Erythroblast (primary cell): ENCODE data around the gene OR51B4.
"Not testable (repeated sequence)": the region's sequence is repeated elsewhere in the genome, so short reads cannot be mapped to it uniquely, and the experiment has no call there.

Experiments
- DNase-seq, 2 experiments: peaks; one replicate each; lab custom pipeline; 2025; lab: John Stamatoyannopoulos, UW
- GATA1 ChIP-seq: IDR thresholded peaks from 2 replicates; pipeline ENCODE4 v1.6.1; 2011; ENCODE audit warnings: low read depth, mild to moderate bottlenecking, control low read depth, low read length, moderate library complexity
- POLR2A ChIP-seq: IDR thresholded peaks from 2 replicates; pipeline ENCODE4 v1.6.1; 2011; ENCODE audit warnings: mild to moderate bottlenecking, low read length

Gene OR51B4

GRCh38 chr11:5301846-5302245 is at the start of gene OR51B4:
Gene OR51B4 (minus strand): TSS chr11:5301946. CDS start chr11:5301946, 0 bp downstream.
- no peak for TF ChIP-seq POLR2A
- no peak for TF ChIP-seq GATA1
- no peak for DNase-seq

GRCh38 chr11:5351208-5351607 is 49.5 kb upstream of the OR51B4 start, which contains the start of gene OR51B6:
Gene OR51B6 (plus strand): TSS chr11:5351508. CDS start chr11:5351508, 0 bp downstream.
- TF ChIP-seq GATA1 (no peak), POLR2A (no peak)
- DNase-seq, result no peak

GRCh38 chr11:5349550-5349949 is 47.8 kb upstream of the OR51B4 start:
- TF ChIP-seq GATA1 (no peak), POLR2A (no peak)
- no peak for DNase-seq

- DNase-seq, result peak; percentile 73 to 82
- TF ChIP-seq GATA1, result no peak
- TF ChIP-seq POLR2A, result no peak
Measured at GRCh38 chr11:5348551-5349194, 46.9 kb upstream of the OR51B4 start.

- no peak for DNase-seq
- TF ChIP-seq GATA1 (no peak), POLR2A (no peak)
Measured at GRCh38 chr11:5345831-5346230, 44.1 kb upstream of the OR51B4 start.

GRCh38 chr11:5343474-5344335 is 42.0 kb upstream of the OR51B4 start, which contains the start of gene OR51B5:
Gene OR51B5 (minus strand): TSS chr11:5343524. CDS start chr11:5343524, 0 bp downstream.
- no peak for TF ChIP-seq GATA1
- no peak for DNase-seq

GRCh38 chr11:5339771-5340322 is 38.1 kb upstream of the OR51B4 start:
- TF ChIP-seq POLR2A, result no peak
- no peak for TF ChIP-seq GATA1
- no peak for DNase-seq

- DNase-seq, result not testable (repeated sequence)
Measured at GRCh38 chr11:5337253-5337652, 35.5 kb upstream of the OR51B4 start.

GRCh38 chr11:5336331-5336730 is 34.6 kb upstream of the OR51B4 start:
- no peak for DNase-seq
- TF ChIP-seq GATA1 (no peak), POLR2A (no peak)

- TF ChIP-seq GATA1 (no peak), POLR2A (no peak)
- peak; percentile 18 to 45 for DNase-seq
Measured at GRCh38 chr11:5335170-5335569, 33.4 kb upstream of the OR51B4 start.

GRCh38 chr11:5324197-5324596 is 22.5 kb upstream of the OR51B4 start, which contains the start of gene OR51B2:
Gene OR51B2 (minus strand): TSS chr11:5324297. CDS start chr11:5324297, 0 bp downstream.
- no peak for DNase-seq
- no peak for TF ChIP-seq GATA1
- TF ChIP-seq POLR2A, result no peak

- DNase-seq, result peak; percentile 32 to 35
- TF ChIP-seq GATA1 (no peak), POLR2A (no peak)
Measured at GRCh38 chr11:5317292-5317691, 15.5 kb upstream of the OR51B4 start.

GRCh38 chr11:5313326-5314023 is 11.7 kb upstream of the OR51B4 start:
- DNase-seq, result not testable (repeated sequence)
